HG02610 (cell line): ENCODE results near the gene EFHD2.
"Not testable (repeated sequence)": the region's sequence is repeated elsewhere in the genome, so short reads cannot be mapped to it uniquely, and the experiment has no call there.

Experiments
- ATAC-seq: cut with Tn5 transposase; IDR thresholded peaks from one replicate; pipeline ENCODE4 v1.9.1; 2021; ENCODE audit warnings: mild to moderate bottlenecking, moderate library complexity; ENCODE audit not compliant: unreplicated experiment

The EFHD2 gene

DNA sequence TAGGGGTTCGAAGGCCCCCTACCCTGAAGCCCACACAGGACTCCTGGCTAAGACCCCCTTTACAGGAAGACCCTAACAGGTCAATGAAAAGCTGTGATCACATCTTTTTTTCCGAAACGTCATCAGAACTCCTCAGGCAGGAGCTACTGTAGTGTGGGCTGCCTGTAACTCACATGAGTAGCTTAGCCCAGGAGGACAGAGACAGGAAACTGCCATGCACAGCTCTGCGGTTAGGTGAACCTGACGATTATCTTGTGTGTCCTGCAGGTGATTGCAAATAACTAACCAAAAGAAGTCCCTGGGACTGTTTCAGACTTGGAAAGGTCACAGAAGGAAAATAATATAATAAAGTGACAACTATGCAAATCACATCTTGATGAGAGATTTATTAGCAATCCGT lies 62.0 kb downstream of the EFHD2 start:
- ATAC-seq: not testable (repeated sequence)

GRCh38 chr1:15472587-15472986 lies 62.9 kb downstream of the EFHD2 start:
- no peak for ATAC-seq

DNA sequence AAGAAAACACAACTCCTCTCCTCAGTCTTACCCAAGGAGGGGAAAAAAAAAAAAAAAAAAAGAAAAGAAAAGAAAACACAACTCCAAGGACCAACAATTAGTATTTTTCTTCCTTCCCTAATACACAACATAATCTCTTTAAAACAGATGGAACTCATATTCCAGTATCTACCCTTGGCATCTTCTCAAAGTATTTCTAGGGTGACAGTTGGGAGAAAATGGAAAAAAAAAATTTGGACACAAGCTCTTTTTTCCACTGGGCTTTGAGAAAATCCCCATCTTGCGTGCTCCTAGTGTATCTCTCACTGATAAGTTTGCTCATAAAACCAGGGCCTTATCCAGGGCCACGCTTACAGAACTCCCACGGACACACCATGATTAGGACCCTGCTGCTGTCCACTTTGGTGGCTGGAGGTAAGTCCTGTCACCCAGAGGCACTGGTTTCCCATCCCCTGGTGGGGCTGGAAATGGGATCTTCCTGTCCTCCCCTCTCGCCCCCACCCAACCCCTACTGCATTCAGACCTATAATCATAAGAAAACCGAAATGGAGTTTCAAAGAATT lies 66.1 kb downstream of the EFHD2 start, which contains the start of gene CELA2B:
Gene CELA2B (plus strand): TSS at position 353 of the 563 bp plus-strand sequence. CDS start 22 bp downstream, at position 375.
- ATAC-seq: no peak

DNA sequence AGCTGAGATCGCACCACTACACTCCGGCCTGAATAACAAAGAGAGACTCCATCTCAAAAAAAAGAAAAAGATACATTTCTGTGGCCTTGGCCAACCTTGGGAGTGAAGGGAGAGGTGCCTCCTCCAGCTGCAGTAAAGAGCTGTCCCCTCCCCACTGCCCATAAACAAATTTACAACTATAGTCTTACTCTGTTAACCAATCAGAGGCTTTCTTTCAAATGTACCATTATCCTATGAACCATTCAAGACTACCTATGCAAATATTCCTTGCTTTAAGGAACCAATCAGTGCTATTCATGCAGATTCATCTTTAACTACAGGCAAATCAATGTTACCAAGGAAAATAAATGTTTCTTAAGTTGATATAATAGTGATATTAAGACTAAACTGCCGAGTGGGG lies 67.2 kb downstream of the EFHD2 start:
- ATAC-seq: no peak

GRCh38 chr1:15477646-15478212 lies 68.0 kb downstream of the EFHD2 start:
- ATAC-seq: no peak
